ENCODE data around the gene CHD1. TPM values are rescaled to one million over a fixed set of nuclear protein-coding genes. Genes with fewer than 3 reads are reported as not detected.

The CHD1 gene
- total RNA-seq, 4 donors from 2014 or later = 45.6 to 95.7 (median 53.0) TPM

GRCh38 chr5:98954392-98955028 is 25.7 kb upstream of the CHD1 start:
- H3K4me3 ChIP-seq = no peak overlapping the region
- in situ Hi-C loops (cut with MboI; ENCODE audit: low pct_ligation_motif_present in 1 of 4, low pct_unique_long_range_greater_than_20kb in 1 of 4, low sequenced_read_pairs in 3 of 4) (no loop called here), intact Hi-C loops (cut with DNase I; ENCODE audit: low total_unique reads) (no loop called here)
- no peaks in the 10 kb centered on the region for H3K9me3 ChIP-seq
- no peak for TF ChIP-seq POLR2A (IDR thresholded peaks at IDR 0.05)
- TF ChIP-seq POLR2AphosphoS5 (IDR thresholded peaks at IDR 0.05) = no peak
- no peak for TF ChIP-seq CTCF (IDR thresholded peaks at IDR 0.05)
- no peak for TF ChIP-seq EP300 (IDR thresholded peaks at IDR 0.05; ENCODE audit: low read depth)
- H3K27me3 ChIP-seq = no peaks in the 10 kb centered on the region
- H3K27ac ChIP-seq = no peak overlapping the region
- peaks cover 0 to 18% (median 9%) of the 10 kb centered on the region in 4 donors for H3K4me1 ChIP-seq
- WGBS, 2 donors (ENCODE audit: low coverage in 1 of 2) = 81 to 94% methylated on average over 2 to 5 of the region's 5 CpGs
- no peaks in the 10 kb centered on the region for H3K36me3 ChIP-seq
- DNase-seq = no peak

- Histone ChIP-seq H3K9me3 (no peaks in the 10 kb centered on the region), H3K36me3 (no peaks in the 10 kb centered on the region), H3K4me3 (no peak overlapping the region), H3K4me1 (peaks cover 0 to 50% (median 6%) of the 10 kb centered on the region in 4 donors), H3K27me3 (no peaks in the 10 kb centered on the region), H3K27ac (no peak overlapping the region)
- WGBS, 2 donors (ENCODE audit: low coverage in 1 of 2) = 68 to 79% methylated on average over 2 to 3 of the region's 3 CpGs
- in situ Hi-C loops (cut with MboI; ENCODE audit: low pct_ligation_motif_present in 1 of 4, low pct_unique_long_range_greater_than_20kb in 1 of 4, low sequenced_read_pairs in 3 of 4) = no loop called here
- no peak for TF ChIP-seq POLR2A (IDR thresholded peaks at IDR 0.05)
- TF ChIP-seq EP300 (IDR thresholded peaks at IDR 0.05; ENCODE audit: low read depth) = no peak
- no peak for TF ChIP-seq POLR2AphosphoS5 (IDR thresholded peaks at IDR 0.05)
- TF ChIP-seq CTCF (IDR thresholded peaks at IDR 0.05) = no peak
- intact Hi-C loops (cut with DNase I; ENCODE audit: low total_unique reads) = no loop called here
- no peak for DNase-seq
These were observed 14.0 kb upstream of the CHD1 start for GRCh38 chr5:98942847-98943246.

GRCh38 chr5:98941131-98941883 is 12.5 kb upstream of the CHD1 start:
- no peaks in the 10 kb centered on the region for H3K9me3 ChIP-seq
- in situ Hi-C loops (cut with MboI; ENCODE audit: low pct_ligation_motif_present in 1 of 4, low pct_unique_long_range_greater_than_20kb in 1 of 4, low sequenced_read_pairs in 3 of 4) (no loop called here), intact Hi-C loops (cut with DNase I; ENCODE audit: low total_unique reads) (no loop called here)
- no peaks in the 10 kb centered on the region for H3K27me3 ChIP-seq
- H3K4me3 ChIP-seq = no peak overlapping the region
- H3K27ac ChIP-seq = no peak overlapping the region
- WGBS, 2 donors (ENCODE audit: low coverage in 1 of 2) = 82 to 88% methylated on average over 6 of the region's 6 CpGs
- no peaks in the 10 kb centered on the region for H3K36me3 ChIP-seq
- no peak for DNase-seq
- TF ChIP-seq CTCF (IDR thresholded peaks at IDR 0.05) = no peak
- H3K4me1 ChIP-seq = peaks cover 0 to 37% (median 2%) of the 10 kb centered on the region in 4 donors

- TF ChIP-seq EP300 (IDR thresholded peaks at IDR 0.05; ENCODE audit: low read depth) (no peak), POLR2AphosphoS5 (IDR thresholded peaks at IDR 0.05) (no peak), POLR2A (IDR thresholded peaks at IDR 0.05) (no peak), CTCF (IDR thresholded peaks at IDR 0.05) (no peak)
- H3K36me3 ChIP-seq = no peaks in the 10 kb centered on the region
- H3K9me3 ChIP-seq = no peaks in the 10 kb centered on the region
- no peak overlapping the region for H3K27ac ChIP-seq
- 46 to 57% methylated on average over 2 of the region's 2 CpGs for WGBS, 2 donors (ENCODE audit: low coverage in 1 of 2)
- DNase-seq = no peak
- H3K4me1 ChIP-seq = peaks cover 0 to 37% (median 2%) of the 10 kb centered on the region in 4 donors
- in situ Hi-C loops (cut with MboI; ENCODE audit: low pct_ligation_motif_present in 1 of 4, low pct_unique_long_range_greater_than_20kb in 1 of 4, low sequenced_read_pairs in 3 of 4) (no loop called here), intact Hi-C loops (cut with DNase I; ENCODE audit: low total_unique reads) (no loop called here)
- no peaks in the 10 kb centered on the region for H3K27me3 ChIP-seq
- H3K4me3 ChIP-seq = no peak overlapping the region
These were observed 11.8 kb upstream of the CHD1 start for GRCh38 chr5:98940581-98940980.

Measured in transverse colon (tissue), 4 donors.